Fibroblast of the aortic adventitia (primary cell): ENCODE data around the gene ST6GALNAC5. TPM values are rescaled to one million over a fixed set of nuclear protein-coding genes. Genes with fewer than 3 reads are reported as not detected.

Experiments used
- DNase-seq: peaks from one replicate; pipeline ENCODE4 v3.0.0-alpha.2; 2010; ENCODE audit warnings: low read depth
- H3K4me3 ChIP-seq: 2 replicates; pipeline ENCODE4 v1.5.1; 2011; ENCODE audit warnings: low read depth, mild to moderate bottlenecking, control low read depth, low read length, moderate library complexity
- CTCF ChIP-seq: IDR thresholded peaks from 2 replicates; pipeline ENCODE4 v1.5.1; 2011; ENCODE audit warnings: mild to moderate bottlenecking, low read length, control low read depth, inconsistent platforms; ENCODE audit not compliant: insufficient read depth
- total RNA-seq: library from RNA; depleted of rRNA; stranded (reverse); fragments of >200 nt; gene quantifications from 2 replicates; pipeline ENCODE4 v1.2.3, GENCODE V29; 2012; ENCODE audit warnings: low replicate concordance

ST6GALNAC5 gene
- total RNA-seq, 1 donor = 0.09 TPM

GRCh38 chr1:76905876-76906595 is 38.8 kb downstream of the ST6GALNAC5 start:
- no peak overlapping the region for H3K4me3 ChIP-seq
- DNase-seq = no peak
- TF ChIP-seq CTCF = no peak

DNA sequence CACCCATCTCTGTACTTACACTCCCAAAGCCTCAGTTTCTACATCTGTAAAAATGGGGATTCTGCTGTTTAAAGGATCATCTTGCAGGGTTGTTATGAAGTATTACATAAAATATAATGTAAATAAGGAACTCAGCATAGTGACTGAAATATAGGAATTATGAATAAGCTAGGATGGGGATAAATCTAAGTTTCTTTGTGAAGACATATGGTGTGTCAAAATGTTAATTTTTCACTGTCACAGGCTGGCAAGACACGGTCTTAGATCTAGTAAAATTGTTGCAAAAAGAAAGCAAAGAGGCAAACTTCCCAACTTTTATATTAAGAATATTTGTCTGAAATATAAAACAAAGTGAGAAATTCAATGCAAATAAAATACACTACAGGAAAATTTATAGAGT is 42.0 kb downstream of the ST6GALNAC5 start:
- TF ChIP-seq CTCF = no peak
- no peak overlapping the region for H3K4me3 ChIP-seq
- DNase-seq = no peak

DNA sequence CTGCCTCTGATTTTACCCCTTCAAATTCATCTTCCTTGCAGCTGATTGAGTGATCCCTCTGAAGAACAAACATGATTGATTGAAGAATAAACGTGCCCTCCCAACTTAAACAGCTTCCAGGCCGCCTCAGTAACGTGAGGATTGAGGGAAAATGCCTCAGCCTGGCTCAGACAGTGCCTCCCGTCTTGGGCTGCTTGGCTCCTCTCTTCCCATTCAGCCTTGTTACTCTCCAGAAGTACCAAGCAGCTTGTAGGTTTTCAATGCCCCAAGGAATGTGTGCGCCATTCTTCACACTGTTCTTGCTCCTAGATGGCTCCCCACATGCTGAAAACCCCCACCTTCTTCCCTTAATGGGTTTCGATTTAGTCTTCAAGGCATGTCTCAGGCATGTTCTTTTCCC is 51.8 kb downstream of the ST6GALNAC5 start:
- no peak for TF ChIP-seq CTCF
- H3K4me3 ChIP-seq = no peak overlapping the region
- DNase-seq = no peak

- no peak for TF ChIP-seq CTCF
- DNase-seq = no peak
- H3K4me3 ChIP-seq = no peak overlapping the region
These were observed 54.3 kb downstream of the ST6GALNAC5 start for GRCh38 chr1:76921590-76921989.

GRCh38 chr1:76925825-76926224 is 58.5 kb downstream of the ST6GALNAC5 start:
- H3K4me3 ChIP-seq = no peak overlapping the region
- no peak for DNase-seq
- TF ChIP-seq CTCF = no peak

GRCh38 chr1:76928522-76928921 is 61.2 kb downstream of the ST6GALNAC5 start:
- DNase-seq = no peak
- no peak for TF ChIP-seq CTCF

DNA sequence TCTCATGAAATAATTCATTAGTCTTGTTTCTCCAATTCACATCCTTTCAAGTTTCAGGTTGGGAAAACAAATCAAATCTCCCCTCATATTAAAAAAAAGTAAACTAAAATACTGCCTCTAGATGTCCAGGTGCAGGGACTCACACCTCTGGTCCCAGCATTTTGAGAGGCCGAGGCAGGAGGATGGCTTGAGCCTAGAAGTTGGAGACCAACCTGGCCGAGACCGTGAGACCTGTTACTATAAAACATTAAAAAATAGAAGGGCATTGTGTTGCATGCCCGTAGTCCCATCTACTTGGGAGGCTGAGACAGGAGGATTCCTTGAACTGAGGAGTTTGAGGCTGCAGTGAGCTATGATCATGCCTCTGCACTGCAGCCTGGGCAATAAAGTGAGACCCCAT is 61.9 kb downstream of the ST6GALNAC5 start:
- DNase-seq = no peak
- no peak for TF ChIP-seq CTCF
- H3K4me3 ChIP-seq = no peak overlapping the region

More at GRCh38 chr1:76928522-76928921, 61.2 kb downstream of the ST6GALNAC5 start:
- H3K4me3 ChIP-seq = no peak overlapping the region
